CD14-positive monocyte (primary cell): Measurements from ENCODE around the gene MYO18A. TPM values are rescaled to one million over a fixed set of nuclear protein-coding genes. Genes with fewer than 3 reads are reported as not detected.

Source experiments
- DNase-seq, 3 donors: peaks; one replicate each; pipeline ENCODE4 v3.0.0-alpha.2; 2011 to 2022
- H2AFZ ChIP-seq: 2 replicates; pipeline ENCODE4 v1.6.0; 2012; ENCODE audit warnings: mild to moderate bottlenecking, low read depth, low read length, inconsistent platforms; ENCODE audit not compliant: insufficient read depth, poor library complexity, severe bottlenecking
- H3K27ac ChIP-seq, 2 donors: 1 replicate in 1 of 2; 2 replicates in 1 of 2; pipeline ENCODE4 v1.5.1; 2012 to 2013; ENCODE audit warnings: low read length in 2 of 2, control low read depth in 1 of 2, inconsistent platforms in 1 of 2, low read depth in 1 of 2, mild to moderate bottlenecking in 1 of 2
- H3K27me3 ChIP-seq, 2 donors: one replicate each; pipeline versions ENCODE4 v1.6.0 to v1.6.1; 2011 to 2013; ENCODE audit warnings: low read length in 2 of 2; ENCODE audit not compliant: control insufficient read depth in 2 of 2, insufficient read depth in 2 of 2
- H3K36me3 ChIP-seq, 2 donors: replicated peaks in 1 of 2; 1 replicate in 1 of 2; 2 replicates in 1 of 2; pipeline versions ENCODE4 v1.5.1 to v1.6.1; 2012 to 2013; ENCODE audit warnings: low read length in 2 of 2, control low read depth in 1 of 2, inconsistent platforms in 1 of 2, mild to moderate bottlenecking in 1 of 2; ENCODE audit not compliant: insufficient read depth in 2 of 2, control insufficient read depth in 1 of 2
- H3K4me1 ChIP-seq, 2 donors: 1 replicate in 1 of 2; 2 replicates in 1 of 2; pipeline versions ENCODE4 v1.5.1 to v1.6.1; 2012 to 2013; ENCODE audit warnings: low read length in 2 of 2, control low read depth in 1 of 2, inconsistent platforms in 1 of 2, mild to moderate bottlenecking in 1 of 2, moderate library complexity in 1 of 2; ENCODE audit not compliant: insufficient read depth in 2 of 2, control insufficient read depth in 1 of 2
- H3K4me2 ChIP-seq: replicated peaks from 2 replicates; pipeline ENCODE3; 2012; ENCODE audit warnings: low read length, moderate library complexity, mild to moderate bottlenecking; ENCODE audit not compliant: poor library complexity, severe bottlenecking; ENCODE audit errors: extremely low read depth
- H3K4me3 ChIP-seq, 3 experiments: fragments of 200-600 bp in 1 of 3; sonication (generic) in 1 of 3; replicated peaks in 1 of 3; 1 replicate in 2 of 3; 2 replicates in 1 of 3; pipeline ENCODE4 v1.5.1; 2011 to 2013; ENCODE audit warnings: low read length in 3 of 3, mild to moderate bottlenecking in 3 of 3, control low read depth in 2 of 3, low read depth in 2 of 3, inconsistent platforms in 1 of 3, moderate library complexity in 1 of 3
- H3K79me2 ChIP-seq: 2 replicates; pipeline ENCODE4 v1.6.0; 2012; ENCODE audit warnings: mild to moderate bottlenecking, control low read depth, inconsistent platforms, low read length, moderate library complexity; ENCODE audit not compliant: insufficient read depth
- H3K9ac ChIP-seq: 2 replicates; pipeline ENCODE4 v1.6.0; 2017; ENCODE audit warnings: low read length, mild to moderate bottlenecking; ENCODE audit not compliant: insufficient read depth, poor library complexity, severe bottlenecking
- H3K9me3 ChIP-seq, 2 donors: replicated peaks in 1 of 2; 1 replicate in 1 of 2; 2 replicates in 1 of 2; pipeline versions ENCODE4 v1.5.1 to v1.6.1; 2012 to 2013; ENCODE audit warnings: low read length in 2 of 2, control low read depth in 1 of 2; ENCODE audit not compliant: control insufficient read depth in 1 of 2, insufficient read depth in 1 of 2
- H4K20me1 ChIP-seq: 2 replicates; pipeline ENCODE4 v1.6.0; 2012; ENCODE audit warnings: mild to moderate bottlenecking, low read length, control low read depth, moderate library complexity; ENCODE audit not compliant: insufficient read depth
- H3K27ac Mint-ChIP-seq, 7 donors: one replicate each; pipeline ENCODE4 v1.8.0; 2020; ENCODE audit warnings: mild to moderate bottlenecking in 7 of 7, mixed read lengths in 7 of 7, moderate library complexity in 6 of 7, inconsistent platforms in 2 of 7
- H3K27me3 Mint-ChIP-seq, 3 donors: one replicate each; pipeline ENCODE4 v1.8.0; 2021 to 2022; ENCODE audit warnings: low read depth in 3 of 3, mild to moderate bottlenecking in 3 of 3, mixed read lengths in 3 of 3, moderate library complexity in 3 of 3, inconsistent platforms in 1 of 3
- H3K36me3 Mint-ChIP-seq, 2 donors: one replicate each; pipeline ENCODE4 v1.8.0; 2020; ENCODE audit warnings: mixed read lengths in 2 of 2, inconsistent platforms in 1 of 2, mild to moderate bottlenecking in 1 of 2
- H3K4me1 Mint-ChIP-seq: one replicate; pipeline ENCODE4 v1.8.0; 2020; ENCODE audit warnings: mild to moderate bottlenecking, mixed read lengths
- H3K4me3 Mint-ChIP-seq, 2 donors: one replicate each; pipeline ENCODE4 v1.8.0; 2020; ENCODE audit warnings: mild to moderate bottlenecking in 2 of 2, mixed read lengths in 2 of 2, moderate library complexity in 1 of 2
- H3K9me3 Mint-ChIP-seq, 7 donors: one replicate each; pipeline ENCODE4 v1.8.0; 2020 to 2022; ENCODE audit warnings: mixed read lengths in 7 of 7, mild to moderate bottlenecking in 6 of 7, moderate library complexity in 6 of 7, inconsistent platforms in 2 of 7
- WGBS: methylation state at CpG from one replicate; pipeline ENCODE4 v1.1.5; 2013; ENCODE audit warnings: missing lambda C conversion rate; ENCODE audit not compliant: insufficient coverage; 5-methylcytosine and 5-hydroxymethylcytosine counted together
- intact Hi-C, 2 donors: fragments of 100-400 bp; cut with micrococcal nuclease; formaldehyde crosslinking; loops; one replicate each; pipeline versions ENCODE4 v1.15.0 to v1.15.1; 2023
- polyA plus RNA-seq, 3 donors: library from polyadenylated mRNA; depleted of rRNA in 1 of 3; unstranded in 2 of 3; stranded (reverse) in 1 of 3; fragments of 300-500 nt in 2 of 3; fragments of >200 nt in 1 of 3; fragmentation: Illumina TruSeq in 2 of 3; gene quantifications; 1 replicate in 2 of 3; 2 replicates in 1 of 3; pipeline ENCODE4 v1.2.3, GENCODE V29; 2012 to 2021
- TF ChIP-seq, protein P1 (sequence below): fragments of 200-600 bp; IDR thresholded peaks from one replicate; pipeline ENCODE4 v1.8.0; 2022; ENCODE audit warnings: antibody characterized with exemption, mild to moderate bottlenecking

MYO18A gene
- polyA plus RNA-seq, 3 donors = 6.3 to 40.2 (median 11.0) TPM

DNA sequence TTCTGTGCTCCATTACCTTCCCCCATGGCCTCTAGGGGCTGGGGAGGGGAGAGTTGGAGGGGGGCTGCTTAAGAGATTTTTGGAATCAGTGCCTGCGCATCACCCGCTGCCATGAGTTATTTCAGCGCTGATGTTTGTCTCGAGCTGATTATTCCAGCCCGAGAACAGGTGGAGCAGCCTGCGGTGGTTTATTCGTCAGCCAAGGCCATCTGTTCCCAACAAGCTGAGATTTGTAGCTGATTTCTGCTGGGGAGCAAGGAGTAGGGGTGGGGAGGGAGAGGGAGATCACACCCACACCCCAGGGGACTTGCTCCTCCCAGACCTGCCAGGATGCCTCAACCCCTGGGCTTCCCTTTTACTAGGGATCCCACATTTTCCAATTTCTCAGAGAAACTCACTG lies 114.2 kb downstream of the MYO18A start:
- no peak for DNase-seq
- Mint-ChIP-seq H3K27ac (no peak overlapping the region), H3K27me3 (peaks cover 0 to 10% (median 0%) of the 10 kb centered on the region in 3 donors), H3K36me3 (no peaks in the 10 kb centered on the region), H3K9me3 (no peaks in the 10 kb centered on the region), H3K4me1 (peaks cover 4% of the 10 kb centered on the region), H3K4me3 (no peak overlapping the region)
- Histone ChIP-seq H3K27ac (no peak overlapping the region), H3K9me3 (no peaks in the 10 kb centered on the region), H3K4me1 (peaks cover 3 to 7% of the 10 kb centered on the region in 2 donors), H4K20me1 (no peaks in the 10 kb centered on the region), H3K9ac (no peak overlapping the region), H3K4me2 (no peak overlapping the region), H3K36me3 (no peaks in the 10 kb centered on the region), H2AFZ (no peak overlapping the region), H3K27me3 (no peaks in the 10 kb centered on the region), H3K79me2 (no peaks in the 10 kb centered on the region), H3K4me3 (no peak overlapping the region)
- 100% methylated on average over 7 of the region's 7 CpGs for WGBS
- intact Hi-C loops = no loop called here
- TF ChIP-seq, protein P1, sequence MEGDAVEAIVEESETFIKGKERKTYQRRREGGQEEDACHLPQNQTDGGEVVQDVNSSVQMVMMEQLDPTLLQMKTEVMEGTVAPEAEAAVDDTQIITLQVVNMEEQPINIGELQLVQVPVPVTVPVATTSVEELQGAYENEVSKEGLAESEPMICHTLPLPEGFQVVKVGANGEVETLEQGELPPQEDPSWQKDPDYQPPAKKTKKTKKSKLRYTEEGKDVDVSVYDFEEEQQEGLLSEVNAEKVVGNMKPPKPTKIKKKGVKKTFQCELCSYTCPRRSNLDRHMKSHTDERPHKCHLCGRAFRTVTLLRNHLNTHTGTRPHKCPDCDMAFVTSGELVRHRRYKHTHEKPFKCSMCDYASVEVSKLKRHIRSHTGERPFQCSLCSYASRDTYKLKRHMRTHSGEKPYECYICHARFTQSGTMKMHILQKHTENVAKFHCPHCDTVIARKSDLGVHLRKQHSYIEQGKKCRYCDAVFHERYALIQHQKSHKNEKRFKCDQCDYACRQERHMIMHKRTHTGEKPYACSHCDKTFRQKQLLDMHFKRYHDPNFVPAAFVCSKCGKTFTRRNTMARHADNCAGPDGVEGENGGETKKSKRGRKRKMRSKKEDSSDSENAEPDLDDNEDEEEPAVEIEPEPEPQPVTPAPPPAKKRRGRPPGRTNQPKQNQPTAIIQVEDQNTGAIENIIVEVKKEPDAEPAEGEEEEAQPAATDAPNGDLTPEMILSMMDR = no peak

GRCh38 chr17:29063992-29064391 lies 116.2 kb downstream of the MYO18A start:
- Histone ChIP-seq H3K27ac (no peak overlapping the region), H3K36me3 (no peaks in the 10 kb centered on the region), H2AFZ (no peak overlapping the region), H3K4me2 (no peak overlapping the region), H4K20me1 (no peaks in the 10 kb centered on the region), H3K27me3 (no peaks in the 10 kb centered on the region), H3K9ac (no peak overlapping the region), H3K4me1 (peaks cover 3 to 7% of the 10 kb centered on the region in 2 donors), H3K4me3 (no peak overlapping the region), H3K9me3 (no peaks in the 10 kb centered on the region), H3K79me2 (no peaks in the 10 kb centered on the region)
- TF ChIP-seq, protein P1 = no peak
- Mint-ChIP-seq H3K27ac (no peak overlapping the region), H3K4me1 (peaks cover 4% of the 10 kb centered on the region), H3K9me3 (no peaks in the 10 kb centered on the region), H3K27me3 (peaks cover 0 to 11% (median 3%) of the 10 kb centered on the region in 3 donors), H3K4me3 (no peak overlapping the region), H3K36me3 (no peaks in the 10 kb centered on the region)
- 100% methylated on average over 1 of the region's 7 CpGs for WGBS
- intact Hi-C loops = no loop called here
- peak; percentile 9 to 18 (median 15) for DNase-seq
